22Rv1 (cell line): Measurements from ENCODE around the gene LMBR1.

Experiments
- ZFX ChIP-seq: fragments of 450-650 bp; IDR thresholded peaks from 2 replicates; pipeline ENCODE4 v1.6.1; 2017; ENCODE audit warnings: antibody characterized with exemption, borderline replicate concordance
- TF ChIP-seq, protein P1 (sequence below): fragments of 450-650 bp; IDR thresholded peaks from 2 replicates; pipeline ENCODE4 v1.5.1; 2017; ENCODE audit warnings: mild to moderate bottlenecking

DNA sequence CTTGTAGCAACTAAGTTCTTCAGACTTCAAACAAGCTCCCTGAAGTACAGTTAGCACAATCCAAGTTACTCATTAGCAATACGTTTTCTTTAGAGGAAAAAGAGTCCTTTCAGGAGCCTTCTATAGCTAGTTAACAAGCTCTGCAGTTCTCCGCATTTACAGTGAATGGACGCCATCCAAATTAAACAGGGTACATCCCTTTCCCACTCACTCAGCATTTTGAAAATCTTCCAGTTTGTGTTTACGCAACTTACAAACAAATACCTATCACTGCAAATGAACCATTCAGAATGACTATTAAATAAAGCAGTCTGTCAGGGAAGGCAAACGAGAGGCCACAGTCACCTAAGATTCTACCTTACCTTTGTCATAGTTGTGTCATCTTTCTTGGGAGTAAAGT is 167.9 kb downstream of the LMBR1 start:
- TF ChIP-seq, protein P1, sequence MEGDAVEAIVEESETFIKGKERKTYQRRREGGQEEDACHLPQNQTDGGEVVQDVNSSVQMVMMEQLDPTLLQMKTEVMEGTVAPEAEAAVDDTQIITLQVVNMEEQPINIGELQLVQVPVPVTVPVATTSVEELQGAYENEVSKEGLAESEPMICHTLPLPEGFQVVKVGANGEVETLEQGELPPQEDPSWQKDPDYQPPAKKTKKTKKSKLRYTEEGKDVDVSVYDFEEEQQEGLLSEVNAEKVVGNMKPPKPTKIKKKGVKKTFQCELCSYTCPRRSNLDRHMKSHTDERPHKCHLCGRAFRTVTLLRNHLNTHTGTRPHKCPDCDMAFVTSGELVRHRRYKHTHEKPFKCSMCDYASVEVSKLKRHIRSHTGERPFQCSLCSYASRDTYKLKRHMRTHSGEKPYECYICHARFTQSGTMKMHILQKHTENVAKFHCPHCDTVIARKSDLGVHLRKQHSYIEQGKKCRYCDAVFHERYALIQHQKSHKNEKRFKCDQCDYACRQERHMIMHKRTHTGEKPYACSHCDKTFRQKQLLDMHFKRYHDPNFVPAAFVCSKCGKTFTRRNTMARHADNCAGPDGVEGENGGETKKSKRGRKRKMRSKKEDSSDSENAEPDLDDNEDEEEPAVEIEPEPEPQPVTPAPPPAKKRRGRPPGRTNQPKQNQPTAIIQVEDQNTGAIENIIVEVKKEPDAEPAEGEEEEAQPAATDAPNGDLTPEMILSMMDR, result no peak
- TF ChIP-seq ZFX, result no peak
